HCT116 (cell line): ENCODE results near the gene CECR2. TPM values are rescaled to one million over a fixed set of nuclear protein-coding genes. Genes with fewer than 3 reads are reported as not detected.

Experiments used
- ATAC-seq: fragments of 200-7000 bp; cut with Tn5 transposase; 2 replicates; pipeline ENCODE4 v1.9.1; 2020; ENCODE audit warnings: mild to moderate bottlenecking, moderate library complexity
- BruUV-seq: library from RNA; stranded (reverse); fragments of 400-500 nt; replicated peaks from 2 replicates; lab custom pipeline; 2021; lab: Mats Ljungman, UMichigan
- CTCF ChIA-PET: fragments of 300-600 bp; sonication (Branson Sonifier 250); formaldehyde crosslinking; loops from one replicate; lab custom pipeline; 2021; ENCODE audit warnings: antibody characterized with exemption; lab: Charles Lee
- POLR2A ChIA-PET: fragments of 300-600, 350-600 bp; sonication (Branson Sonifier 250); formaldehyde crosslinking; loops from one replicate; lab custom pipeline; 2021; ENCODE audit warnings: antibody characterized with exemption; lab: Charles Lee
- RAD21 ChIA-PET, 2 experiments: fragments of 300-600 bp; sonication (Branson Sonifier 250); formaldehyde crosslinking; loops; one replicate each; lab custom pipeline; 2023; ENCODE audit warnings: low total read pairs in 2 of 2; ENCODE audit not compliant: uncharacterized antibody in 2 of 2, unreplicated experiment in 2 of 2, low non-redundant PET in 1 of 2; lab: Charles Lee
- DNase-seq: peaks from one replicate; pipeline ENCODE4 v3.0.0-alpha.2; 2010; ENCODE audit warnings: low read depth, low spot score
- H2AFZ ChIP-seq: fragments of 200-600 bp; shearing (Covaris generic), sonication (generic); 2 replicates; pipeline ENCODE4 v1.6.1; 2017; ENCODE audit warnings: low read depth, mixed run types, mixed read lengths, antibody characterized with exemption, low read length; ENCODE audit not compliant: poor library complexity, severe bottlenecking
- H3K27ac ChIP-seq: 2 replicates; pipeline ENCODE4 v1.5.1; 2012; ENCODE audit warnings: low read depth, low read length
- H3K27me3 ChIP-seq: fragments of 200-600 bp; sonication (generic); 2 replicates; pipeline ENCODE4 v1.6.1; 2016; ENCODE audit warnings: mixed run types, low read length, mixed read lengths; ENCODE audit not compliant: insufficient read depth
- H3K36me3 ChIP-seq, 2 experiments: fragments of 200-500 bp in 1 of 2; fragments of 200-600 bp in 1 of 2; sonication (Bioruptor generic) in 1 of 2; sonication (generic) in 1 of 2; 2 replicates each; pipeline versions ENCODE4 v1.5.1 to v1.6.1; 2014 to 2016; ENCODE audit warnings: low read length in 2 of 2, inconsistent platforms in 1 of 2, mixed read lengths in 1 of 2, mixed run types in 1 of 2; ENCODE audit not compliant: insufficient read depth in 2 of 2, control insufficient read depth in 1 of 2
- H3K4me1 ChIP-seq, 2 experiments: fragments of 200-600 bp in 1 of 2; sonication (generic) in 1 of 2; 2 replicates each; pipeline versions ENCODE4 v1.5.1 to v1.6.1; 2012 to 2017; ENCODE audit warnings: low read length in 2 of 2, inconsistent platforms in 1 of 2, mild to moderate bottlenecking in 1 of 2, mixed read lengths in 1 of 2, mixed run types in 1 of 2, moderate library complexity in 1 of 2; ENCODE audit not compliant: insufficient read depth in 2 of 2, control insufficient read depth in 1 of 2
- H3K4me2 ChIP-seq: fragments of 200-600 bp; sonication (generic); 2 replicates; pipeline ENCODE4 v1.6.1; 2017; ENCODE audit warnings: mixed run types, low read length, mixed read lengths
- H3K4me3 ChIP-seq, 2 experiments: fragments of 200-600 bp in 1 of 2; sonication (generic) in 1 of 2; replicated peaks in 1 of 2; 2 replicates each; pipeline ENCODE4 v1.5.1; 2011 to 2016; ENCODE audit warnings: low read length in 2 of 2, control low read depth in 1 of 2, low read depth in 1 of 2, mild to moderate bottlenecking in 1 of 2, mixed read lengths in 1 of 2, mixed run types in 1 of 2
- H3K79me2 ChIP-seq: fragments of 200-600 bp; sonication (generic); 2 replicates; pipeline ENCODE4 v1.6.1; 2017; ENCODE audit warnings: mild to moderate bottlenecking, mixed run types, low read length, moderate library complexity, mixed read lengths; ENCODE audit not compliant: insufficient read depth
- H3K9ac ChIP-seq: fragments of 200-600 bp; sonication (generic); 2 replicates; pipeline ENCODE4 v1.6.1; 2016; ENCODE audit warnings: low read length, mixed read lengths
- H3K9me2 ChIP-seq: fragments of 200-600 bp; sonication (generic), shearing (Covaris generic); 2 replicates; pipeline ENCODE4 v1.6.1; 2017; ENCODE audit warnings: mixed run types, mild to moderate bottlenecking, moderate library complexity; ENCODE audit not compliant: insufficient read depth
- H3K9me3 ChIP-seq, 2 experiments: fragments of 200-500 bp in 1 of 2; fragments of 200-600 bp in 1 of 2; sonication (Bioruptor generic) in 1 of 2; sonication (generic) in 1 of 2; 2 replicates each; pipeline ENCODE4 v1.6.1; 2014 to 2017; ENCODE audit warnings: low read length in 2 of 2, mixed read lengths in 2 of 2, inconsistent platforms in 1 of 2, low read depth in 1 of 2, mild to moderate bottlenecking in 1 of 2, mixed run types in 1 of 2, moderate library complexity in 1 of 2; ENCODE audit not compliant: control insufficient read depth in 1 of 2, insufficient read depth in 1 of 2
- H4K20me1 ChIP-seq: fragments of 200-600 bp; sonication (generic), shearing (Covaris generic); 2 replicates; pipeline ENCODE4 v1.6.1; 2017; ENCODE audit warnings: mixed run types, mild to moderate bottlenecking, moderate library complexity; ENCODE audit not compliant: insufficient read depth
- ATF3 ChIP-seq: IDR thresholded peaks from 2 replicates; pipeline ENCODE4 v1.6.1; 2012
- CBX3 ChIP-seq: IDR thresholded peaks from 2 replicates; pipeline ENCODE4 v1.6.1; 2012; ENCODE audit warnings: low read depth
- CTCF ChIP-seq, 3 experiments: fragments of 200-600 bp in 1 of 3; sonication (generic) in 1 of 3; IDR thresholded peaks in 2 of 3; conservative IDR thresholded peaks in 1 of 3; 2 replicates each; pipeline ENCODE4 v1.5.1; 2012 to 2017; ENCODE audit warnings: low read depth in 2 of 3, low read length in 2 of 3, antibody characterized with exemption in 1 of 3, borderline replicate concordance in 1 of 3, control low read depth in 1 of 3, mild to moderate bottlenecking in 1 of 3, mixed read lengths in 1 of 3, mixed run types in 1 of 3, moderate library complexity in 1 of 3; ENCODE audit not compliant: insufficient read depth in 1 of 3
- ELF1 ChIP-seq: IDR thresholded peaks from 2 replicates; pipeline ENCODE4 v1.6.1; 2012; ENCODE audit warnings: low read depth, borderline replicate concordance
- EZH2 ChIP-seq: fragments of 200-600 bp; sonication (generic); IDR thresholded peaks from 2 replicates; pipeline ENCODE4 v1.6.1; 2017; ENCODE audit warnings: antibody characterized with exemption, mixed run types
- JUND ChIP-seq: IDR thresholded peaks from 2 replicates; pipeline ENCODE4 v1.6.1; 2012
- MAX ChIP-seq: IDR thresholded peaks from 2 replicates; pipeline ENCODE4 v1.6.1; 2012
- POLR2A ChIP-seq: IDR thresholded peaks from 2 replicates; pipeline ENCODE4 v1.7.0; 2011; ENCODE audit warnings: borderline replicate concordance; ENCODE audit not compliant: insufficient read depth, insufficient read length; ENCODE audit errors: extremely low read depth
- POLR2AphosphoS5 ChIP-seq: IDR thresholded peaks from 2 replicates; pipeline ENCODE4 v1.6.1; 2011; ENCODE audit warnings: mild to moderate bottlenecking, low read depth, low read length, moderate library complexity
- REST ChIP-seq: IDR thresholded peaks from 2 replicates; pipeline ENCODE4 v1.6.1; 2012; ENCODE audit warnings: low read depth
- SIN3A ChIP-seq: IDR thresholded peaks from 2 replicates; pipeline ENCODE4 v1.6.1; 2012; ENCODE audit warnings: low read depth
- SP1 ChIP-seq: IDR thresholded peaks from 2 replicates; pipeline ENCODE4 v1.6.1; 2012; ENCODE audit warnings: low read depth
- SRF ChIP-seq: IDR thresholded peaks from 2 replicates; pipeline ENCODE4 v1.6.1; 2012; ENCODE audit warnings: low read depth
- intact Hi-C: fragments of 100-400 bp; cut with micrococcal nuclease; formaldehyde crosslinking; loops from 2 replicates; pipeline ENCODE4 v1.10.0; 2022
- total RNA-seq: library from RNA; stranded (reverse); gene quantifications from one replicate; pipeline ENCODE4 v1.2.1, GENCODE V29; 2021; ENCODE audit not compliant: unreplicated experiment

Gene CECR2
- total RNA-seq, 1 experiment from 2014 or later: 6.0 TPM

GRCh38 chr22:17581631-17582030 lies 212.4 kb downstream of the CECR2 start:
- Histone ChIP-seq H3K9ac (no peak overlapping the region), H3K4me2 (no peak overlapping the region), H3K79me2 (no peaks in the 10 kb centered on the region), H2AFZ (no peak overlapping the region), H3K27me3 (no peaks in the 10 kb centered on the region), H3K27ac (no peak overlapping the region), H3K36me3 (no peaks in the 10 kb centered on the region), H3K9me3 (no peaks in the 10 kb centered on the region), H3K4me3 (no peak overlapping the region), H4K20me1 (no peaks in the 10 kb centered on the region), H3K9me2 (no peaks in the 10 kb centered on the region), H3K4me1 (peaks cover 0 to under 1% of the 10 kb centered on the region in 2 experiments; a peak in 1 of 4 replicates)
- POLR2A ChIA-PET: no interaction called here
- intact Hi-C loops: no loop called here
- DNase-seq: no peak
- TF ChIP-seq SP1 (no peak), POLR2A (no peak), ATF3 (no peak), JUND (no peak)
- CTCF ChIA-PET: no interaction called here
- no TSS peak for BruUV-seq
- ATAC-seq: no peak
- RAD21 ChIA-PET: no interaction called here

GRCh38 chr22:17583151-17583550 lies 213.9 kb downstream of the CECR2 start:
- Histone ChIP-seq H3K9me3 (no peaks in the 10 kb centered on the region), H3K9ac (no peak overlapping the region), H3K4me3 (no peak overlapping the region), H4K20me1 (no peaks in the 10 kb centered on the region), H3K27me3 (no peaks in the 10 kb centered on the region), H3K36me3 (no peaks in the 10 kb centered on the region), H3K4me2 (no peak overlapping the region), H3K27ac (no peak overlapping the region), H3K9me2 (no peaks in the 10 kb centered on the region), H2AFZ (no peak overlapping the region), H3K4me1 (no peaks in the 10 kb centered on the region), H3K79me2 (no peaks in the 10 kb centered on the region)
- ChIA-PET RAD21 (no interaction called here), POLR2A (no interaction called here), CTCF (no interaction called here)
- BruUV-seq: no TSS peak
- no peak for DNase-seq
- ATAC-seq: no peak
- TF ChIP-seq SRF (no peak), CBX3 (no peak), JUND (no peak), EZH2 (no peak), ELF1 (no peak), POLR2AphosphoS5 (no peak), SIN3A (no peak), POLR2A (no peak), SP1 (no peak), CTCF (IDR thresholded peaks at IDR 0.05 in 2 of 3, conservative IDR thresholded peaks at IDR 0.05 in 1 of 3; ENCODE audit: borderline replicate concordance in 1 of 3, insufficient read depth in 1 of 3, low read depth in 2 of 3, low read length in 2 of 3) (no peak), REST (no peak), MAX (no peak)
- intact Hi-C loops: no loop called here
